HCT116 (cell line): ENCODE results near the gene LIM2.

Source experiments
- EZH2 ChIP-seq: fragments of 200-600 bp; sonication (generic); IDR thresholded peaks from 2 replicates; pipeline ENCODE4 v1.6.1; 2017; ENCODE audit warnings: antibody characterized with exemption, mixed run types
- EZH2phosphoT487 ChIP-seq: fragments of 200-600 bp; IDR thresholded peaks from 2 replicates; pipeline ENCODE4 v1.6.1; 2018; ENCODE audit warnings: antibody characterized with exemption, borderline replicate concordance
- POLR2AphosphoS5 ChIP-seq: IDR thresholded peaks from 2 replicates; pipeline ENCODE4 v1.6.1; 2011; ENCODE audit warnings: mild to moderate bottlenecking, low read depth, low read length, moderate library complexity
- RAD21 ChIP-seq: IDR thresholded peaks from 2 replicates; pipeline ENCODE4 v1.6.1; 2012; ENCODE audit warnings: low read depth, mild to moderate bottlenecking
- SIN3A ChIP-seq: IDR thresholded peaks from 2 replicates; pipeline ENCODE4 v1.6.1; 2012; ENCODE audit warnings: low read depth
- SP1 ChIP-seq: IDR thresholded peaks from 2 replicates; pipeline ENCODE4 v1.6.1; 2012; ENCODE audit warnings: low read depth
- TCF7L2 ChIP-seq: IDR thresholded peaks from 2 replicates; pipeline ENCODE4 v1.7.0; 2011; ENCODE audit warnings: borderline replicate concordance, inconsistent platforms; ENCODE audit not compliant: insufficient read depth, insufficient read length; ENCODE audit errors: extremely low read depth
- ZFX ChIP-seq: fragments of 450-650 bp; IDR thresholded peaks from 2 replicates; pipeline ENCODE4 v1.6.1; 2017
- ZNF274 ChIP-seq: fragments of 200-500 bp; sonication (Bioruptor generic); IDR thresholded peaks from 2 replicates; pipeline ENCODE4 v1.6.1; 2014; ENCODE audit warnings: mild to moderate bottlenecking, low read depth, low read length, inconsistent platforms
- TF ChIP-seq, protein P1 (sequence below), 3 experiments: fragments of 200-600 bp in 1 of 3; sonication (generic) in 1 of 3; IDR thresholded peaks in 2 of 3; conservative IDR thresholded peaks in 1 of 3; 2 replicates each; pipeline ENCODE4 v1.5.1; 2012 to 2017; ENCODE audit warnings: low read depth in 2 of 3, low read length in 2 of 3, antibody characterized with exemption in 1 of 3, borderline replicate concordance in 1 of 3, control low read depth in 1 of 3, mild to moderate bottlenecking in 1 of 3, mixed read lengths in 1 of 3, mixed run types in 1 of 3, moderate library complexity in 1 of 3; ENCODE audit not compliant: insufficient read depth in 1 of 3
- TF ChIP-seq, protein P2 (sequence below): IDR thresholded peaks from 2 replicates; pipeline ENCODE4 v1.6.1; 2012
- TF ChIP-seq, protein P3 (sequence below): IDR thresholded peaks from 2 replicates; pipeline ENCODE4 v1.6.1; 2012; ENCODE audit warnings: low read depth

DNA sequence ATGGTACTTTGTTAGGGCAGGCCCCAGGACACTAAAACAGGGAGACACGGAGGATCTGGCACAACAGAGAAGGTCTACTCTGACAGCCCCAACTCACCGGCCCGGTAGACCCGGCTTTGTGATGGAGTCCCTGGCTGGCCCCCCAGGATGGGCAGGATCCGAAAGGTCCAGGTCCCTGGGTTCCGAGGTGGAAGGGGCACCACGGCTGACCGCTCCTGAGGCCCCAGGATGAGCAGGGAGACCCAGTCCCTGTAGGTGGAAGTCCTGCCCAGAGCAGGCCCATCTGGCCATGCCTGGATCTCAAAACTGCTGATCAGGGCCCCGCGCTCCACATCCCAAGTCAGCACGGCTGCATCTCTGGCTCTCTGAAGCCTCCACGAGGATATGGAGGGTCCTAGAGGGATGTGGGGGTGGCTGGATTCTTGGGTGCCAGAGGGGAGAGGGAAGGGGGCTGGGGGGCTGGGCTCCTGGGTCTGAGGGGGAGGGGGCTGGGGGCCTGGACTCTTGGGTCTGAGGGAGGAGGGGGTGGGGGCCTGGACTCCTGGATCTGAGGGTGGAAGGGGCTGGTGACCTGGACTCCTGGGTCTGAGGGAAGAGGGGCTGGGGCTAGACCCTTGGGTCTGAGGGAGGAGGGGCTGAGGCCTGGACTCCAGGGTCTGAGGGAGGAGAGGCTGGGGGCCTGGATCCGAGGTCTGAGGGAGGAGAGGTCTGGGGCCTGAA, 50.5 kb downstream of the LIM2 start:
- TF ChIP-seq, protein P1, sequence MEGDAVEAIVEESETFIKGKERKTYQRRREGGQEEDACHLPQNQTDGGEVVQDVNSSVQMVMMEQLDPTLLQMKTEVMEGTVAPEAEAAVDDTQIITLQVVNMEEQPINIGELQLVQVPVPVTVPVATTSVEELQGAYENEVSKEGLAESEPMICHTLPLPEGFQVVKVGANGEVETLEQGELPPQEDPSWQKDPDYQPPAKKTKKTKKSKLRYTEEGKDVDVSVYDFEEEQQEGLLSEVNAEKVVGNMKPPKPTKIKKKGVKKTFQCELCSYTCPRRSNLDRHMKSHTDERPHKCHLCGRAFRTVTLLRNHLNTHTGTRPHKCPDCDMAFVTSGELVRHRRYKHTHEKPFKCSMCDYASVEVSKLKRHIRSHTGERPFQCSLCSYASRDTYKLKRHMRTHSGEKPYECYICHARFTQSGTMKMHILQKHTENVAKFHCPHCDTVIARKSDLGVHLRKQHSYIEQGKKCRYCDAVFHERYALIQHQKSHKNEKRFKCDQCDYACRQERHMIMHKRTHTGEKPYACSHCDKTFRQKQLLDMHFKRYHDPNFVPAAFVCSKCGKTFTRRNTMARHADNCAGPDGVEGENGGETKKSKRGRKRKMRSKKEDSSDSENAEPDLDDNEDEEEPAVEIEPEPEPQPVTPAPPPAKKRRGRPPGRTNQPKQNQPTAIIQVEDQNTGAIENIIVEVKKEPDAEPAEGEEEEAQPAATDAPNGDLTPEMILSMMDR (IDR thresholded peaks at IDR 0.05 in 2 of 3, conservative IDR thresholded peaks at IDR 0.05 in 1 of 3; ENCODE audit: borderline replicate concordance in 1 of 3, insufficient read depth in 1 of 3, low read depth in 2 of 3, low read length in 2 of 3): no peak
- TF ChIP-seq ZFX: no peak
- TF ChIP-seq, protein P2, sequence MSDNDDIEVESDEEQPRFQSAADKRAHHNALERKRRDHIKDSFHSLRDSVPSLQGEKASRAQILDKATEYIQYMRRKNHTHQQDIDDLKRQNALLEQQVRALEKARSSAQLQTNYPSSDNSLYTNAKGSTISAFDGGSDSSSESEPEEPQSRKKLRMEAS: no peak
- TF ChIP-seq SP1: no peak
- no peak for TF ChIP-seq ZNF274
- no peak for TF ChIP-seq SIN3A
- TF ChIP-seq, protein P3, sequence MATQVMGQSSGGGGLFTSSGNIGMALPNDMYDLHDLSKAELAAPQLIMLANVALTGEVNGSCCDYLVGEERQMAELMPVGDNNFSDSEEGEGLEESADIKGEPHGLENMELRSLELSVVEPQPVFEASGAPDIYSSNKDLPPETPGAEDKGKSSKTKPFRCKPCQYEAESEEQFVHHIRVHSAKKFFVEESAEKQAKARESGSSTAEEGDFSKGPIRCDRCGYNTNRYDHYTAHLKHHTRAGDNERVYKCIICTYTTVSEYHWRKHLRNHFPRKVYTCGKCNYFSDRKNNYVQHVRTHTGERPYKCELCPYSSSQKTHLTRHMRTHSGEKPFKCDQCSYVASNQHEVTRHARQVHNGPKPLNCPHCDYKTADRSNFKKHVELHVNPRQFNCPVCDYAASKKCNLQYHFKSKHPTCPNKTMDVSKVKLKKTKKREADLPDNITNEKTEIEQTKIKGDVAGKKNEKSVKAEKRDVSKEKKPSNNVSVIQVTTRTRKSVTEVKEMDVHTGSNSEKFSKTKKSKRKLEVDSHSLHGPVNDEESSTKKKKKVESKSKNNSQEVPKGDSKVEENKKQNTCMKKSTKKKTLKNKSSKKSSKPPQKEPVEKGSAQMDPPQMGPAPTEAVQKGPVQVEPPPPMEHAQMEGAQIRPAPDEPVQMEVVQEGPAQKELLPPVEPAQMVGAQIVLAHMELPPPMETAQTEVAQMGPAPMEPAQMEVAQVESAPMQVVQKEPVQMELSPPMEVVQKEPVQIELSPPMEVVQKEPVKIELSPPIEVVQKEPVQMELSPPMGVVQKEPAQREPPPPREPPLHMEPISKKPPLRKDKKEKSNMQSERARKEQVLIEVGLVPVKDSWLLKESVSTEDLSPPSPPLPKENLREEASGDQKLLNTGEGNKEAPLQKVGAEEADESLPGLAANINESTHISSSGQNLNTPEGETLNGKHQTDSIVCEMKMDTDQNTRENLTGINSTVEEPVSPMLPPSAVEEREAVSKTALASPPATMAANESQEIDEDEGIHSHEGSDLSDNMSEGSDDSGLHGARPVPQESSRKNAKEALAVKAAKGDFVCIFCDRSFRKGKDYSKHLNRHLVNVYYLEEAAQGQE: no peak
- TF ChIP-seq TCF7L2: no peak
- no peak for TF ChIP-seq POLR2AphosphoS5
- TF ChIP-seq EZH2: no peak
- TF ChIP-seq EZH2phosphoT487: no peak
- TF ChIP-seq RAD21: no peak
